Measurements from ENCODE around the gene TNNT2. TPM values are rescaled to one million over a fixed set of nuclear protein-coding genes. Genes with fewer than 3 reads are reported as not detected.

The TNNT2 gene
- total and polyA plus RNA-seq, 2 of the 13 experiments (the other 11 are each of a cell fraction or from before 2014, with no cell fraction given) = 0.20 to 0.63 TPM

GRCh38 chr1:201376464-201377374 lies 761 bp downstream of the TNNT2 start:
- BruUV-seq (replicated peaks) = no TSS peak
- Histone ChIP-seq H3K4me2 (ENCODE audit: low read depth, low read length) (no peak overlapping the region), H3K36me3 (replicated peaks in 1 of 2; ENCODE audit: control insufficient read depth in 1 of 2, insufficient read depth in 2 of 2, low read length in 2 of 2) (no peaks in the 10 kb centered on the region), H3K9ac (ENCODE audit: insufficient read depth, low read depth, low read length) (no peak overlapping the region), H3K79me2 (ENCODE audit: insufficient read depth, low read length) (no peaks in the 10 kb centered on the region), H3K27me3 (ENCODE audit: control insufficient read depth in 1 of 2, insufficient read depth in 2 of 2, low read length in 2 of 2) (peaks cover 0 to 38% of the 10 kb centered on the region in 2 experiments; a peak in 4 of 5 replicates), H3K9me3 (ENCODE audit: low read length) (no peaks in the 10 kb centered on the region), H3K27ac (ENCODE audit: extremely low read length, insufficient read depth, low read length) (no peak overlapping the region), H2AFZ (ENCODE audit: low read length) (no peak overlapping the region), H3K4me1 (ENCODE audit: insufficient read depth, low read length) (no peaks in the 10 kb centered on the region), H3K4me3 (replicated peaks in 1 of 3; ENCODE audit: insufficient read depth in 1 of 3, low read depth in 2 of 3, low read length in 3 of 3) (no peak overlapping the region), H4K20me1 (ENCODE audit: insufficient read depth, low read length) (no peaks in the 10 kb centered on the region)
- TF ChIP-seq HMGXB4 (CRISPR knock-in tag; IDR thresholded peaks at IDR 0.05; ENCODE audit: borderline replicate concordance in 1 of 2, low read depth in 1 of 2) (0 out of 4 replicates have a peak, but pooled peaks of 1 of the 2 experiments have one; percentile 10), RAD21 (CRISPR knock-in tag; IDR thresholded peaks at IDR 0.05) (0 out of 2 replicates have a peak, but pooled peaks have one; percentile 10), ZNF629 (CRISPR knock-in tag; conservative IDR thresholded peaks at IDR 0.05) (peak; percentile 71), MAFG (CRISPR knock-in tag; IDR thresholded peaks at IDR 0.05) (no peak), CHD4 (IDR thresholded peaks at IDR 0.05; ENCODE audit: borderline replicate concordance, low read length) (peak; percentile 82; the same call in 1 of the 2 replicates), ZBTB49 (CRISPR knock-in tag; IDR thresholded peaks at IDR 0.05; ENCODE audit: borderline replicate concordance) (no peak), STAG1 (CRISPR knock-in tag; IDR thresholded peaks at IDR 0.05) (peak; percentile 45), CTCF (CRISPR knock-in tag; IDR thresholded peaks at IDR 0.05) (peak; percentile 65), XRCC5 (optimal IDR thresholded peaks at IDR 0.05; ENCODE audit: low read length) (peak; percentile 75), KDM2A (CRISPR knock-in tag; IDR thresholded peaks at IDR 0.05; ENCODE audit: borderline replicate concordance, low read depth) (peak; percentile 17)
- in situ Hi-C loops (cut with HindIII; ENCODE audit: extremely low pct_ligation_motif_present, low pct_unique_long_range_greater_than_20kb) = loop anchor here (5.0 kb wide), 1 partner anchor 36 kb away; no protein-coding TSS in a partner anchor
- peak; percentile 75 for FAIRE-seq
- intact Hi-C loops (cut with micrococcal nuclease; ENCODE audit: unreplicated experiment) = no loop called here
- 41% methylated on average over 4 of the region's 11 CpGs for WGBS (ENCODE audit: low lambda C conversion rate)
- peak; percentile 39 for DNase-seq (ENCODE audit: low spot score)
- ChIA-PET CTCF (ENCODE audit: low intra/inter-chr PET ratio, low total read pairs) (interaction anchor here (1.5 kb wide), 1 partner anchor 32 kb away, joined by 5 read pairs; no protein-coding TSS in a partner anchor), POLR2A (interaction anchor here (1.5 kb wide), 1 partner anchor 28 kb away, joined by 4 read pairs; no protein-coding TSS in a partner anchor)
- ATAC-seq = peak; percentile 82
